K562 (cell line): ENCODE measurements around the gene INO80E. TPM values are rescaled to one million over a fixed set of nuclear protein-coding genes. Genes with fewer than 3 reads are reported as not detected.
A peak's percentile ranks its signal among the peaks of the same experiment; 100 is the strongest.

ENCODE experiments used
- BRD9 ChIP-seq: fragments of 450-650 bp; IDR thresholded peaks from 2 replicates; pipeline ENCODE4 v1.6.1; 2018; ENCODE audit warnings: low read depth; ENCODE audit not compliant: partially characterized antibody
- C11orf30 ChIP-seq: fragments of 450-650 bp; IDR thresholded peaks from 2 replicates; pipeline ENCODE4 v1.6.1; 2016; ENCODE audit warnings: low read depth, mild to moderate bottlenecking
- CREB3 ChIP-seq: fragments of 450-650 bp; conservative IDR thresholded peaks from 2 replicates; pipeline ENCODE4 v1.6.1; 2016; ENCODE audit warnings: missing genetic modification characterization, low read depth, mild to moderate bottlenecking, missing compliant biosample characterization, moderate library complexity
- CTCFL ChIP-seq: IDR thresholded peaks from 2 replicates; pipeline ENCODE4 v1.6.1; 2011; ENCODE audit warnings: borderline replicate concordance, low read depth, mild to moderate bottlenecking, moderate library complexity, low read length; ENCODE audit not compliant: insufficient read depth, poor library complexity, severe bottlenecking
- ESRRB ChIP-seq: fragments of 250-450 bp; sonication (Bioruptor Pico); IDR thresholded peaks from 2 replicates; pipeline ENCODE4 v1.5.0; 2020; ENCODE audit warnings: mild to moderate bottlenecking, moderate library complexity, borderline replicate concordance
- HSF4 ChIP-seq: fragments of 250-450 bp; sonication (Bioruptor Pico); IDR thresholded peaks from 2 replicates; pipeline ENCODE4 v2.1.2; 2022; ENCODE audit warnings: mild to moderate bottlenecking, moderate library complexity, borderline replicate concordance
- ILF3 ChIP-seq: fragments of 450-650 bp; IDR thresholded peaks from 2 replicates; pipeline ENCODE4 v1.6.1; 2018; ENCODE audit warnings: antibody characterized with exemption, mild to moderate bottlenecking, moderate library complexity, borderline replicate concordance
- JUN ChIP-seq, 2 experiments: sonication (generic) in 1 of 2; formaldehyde crosslinking in 1 of 2; IDR thresholded peaks; 2 replicates each; pipeline versions ENCODE4 v1.6.1 to v1.8.0; 2012 to 2022; ENCODE audit warnings: borderline replicate concordance in 2 of 2, mild to moderate bottlenecking in 2 of 2, improper control_type of control experiment in 1 of 2, low read depth in 1 of 2, low read length in 1 of 2, missing genetic modification reagents in 1 of 2
- MAZ ChIP-seq, 2 experiments: fragments of 450-650 bp in 1 of 2; sonication (generic) in 1 of 2; formaldehyde crosslinking; IDR thresholded peaks in 1 of 2; conservative IDR thresholded peaks in 1 of 2; 2 replicates each; pipeline versions ENCODE4 v1.4.0 to v1.5.0; 2020; ENCODE audit warnings: mild to moderate bottlenecking in 1 of 2, missing genetic modification reagents in 1 of 2
- MLX ChIP-seq, 2 experiments: fragments of 450-650 bp in 1 of 2; sonication (generic) in 1 of 2; formaldehyde crosslinking; conservative IDR thresholded peaks; 2 replicates each; pipeline versions ENCODE4 v1.4.0 to v1.8.1; 2020 to 2022; ENCODE audit warnings: mild to moderate bottlenecking in 1 of 2, missing genetic modification reagents in 1 of 2
- MYBL2 ChIP-seq, 2 experiments: fragments of 450-650 bp in 1 of 2; sonication (generic) in 1 of 2; formaldehyde crosslinking in 1 of 2; IDR thresholded peaks; 2 replicates each; pipeline versions ENCODE4 v1.6.1 to v1.8.1; 2017 to 2022; ENCODE audit warnings: borderline replicate concordance in 1 of 2, inconsistent platforms in 1 of 2, low read depth in 1 of 2, mild to moderate bottlenecking in 1 of 2, missing genetic modification reagents in 1 of 2, moderate library complexity in 1 of 2
- RCOR1 ChIP-seq, 2 experiments: IDR thresholded peaks; 2 replicates each; pipeline ENCODE4 v1.6.1; 2012; ENCODE audit warnings: low read depth in 2 of 2, low read length in 2 of 2, borderline replicate concordance in 1 of 2, improper control_type of control experiment in 1 of 2
- RUNX1 ChIP-seq: sonication (generic); IDR thresholded peaks from 2 replicates; pipeline ENCODE4 v1.6.1; 2016; ENCODE audit warnings: antibody characterized with exemption, low read depth
- SMARCB1 ChIP-seq: IDR thresholded peaks from 2 replicates; pipeline ENCODE4 v1.6.1; 2011; ENCODE audit warnings: improper control_type of control experiment, low read depth; ENCODE audit not compliant: insufficient read length
- TAF15 ChIP-seq: fragments of 200-400 bp; formaldehyde crosslinking; IDR thresholded peaks from 2 replicates; pipeline ENCODE4 v1.6.1; 2017; ENCODE audit warnings: mild to moderate bottlenecking, low read depth, low read length, moderate library complexity
- THAP7 ChIP-seq: fragments of 250-450 bp; sonication (Bioruptor Pico); IDR thresholded peaks from 2 replicates; pipeline ENCODE4 v1.5.0; 2021
- TRIM28 ChIP-seq: fragments of 450-650 bp; IDR thresholded peaks from 2 replicates; pipeline ENCODE4 v1.6.1; 2017
- XRCC5 ChIP-seq: fragments of 200-400 bp; formaldehyde crosslinking; IDR thresholded peaks from 2 replicates; pipeline ENCODE4 v1.6.1; 2017; ENCODE audit warnings: low read depth, mild to moderate bottlenecking, low read length
- ZNF696 ChIP-seq: fragments of 250-450 bp; sonication (Bioruptor Pico); conservative IDR thresholded peaks from 2 replicates; pipeline ENCODE4 v1.4.0; 2020; ENCODE audit warnings: mild to moderate bottlenecking, moderate library complexity
- polyA plus RNA-seq, 8 experiments: library from polyadenylated mRNA; depleted of rRNA in 4 of 8; stranded (reverse) in 5 of 8; unstranded in 3 of 8; fragments of >200 nt; fragmentation: Nextera tagmentation in 2 of 8; fragmentation: Illumina TruSeq in 1 of 8; extraction: Ambion mirVana in 2 of 8; extraction: Trizol in 1 of 8; gene quantifications; 2 replicates each; pipeline versions ENCODE4 v1.2.1 to v1.2.3, GENCODE V29; 2011 to 2014; ENCODE audit warnings: inconsistent platforms in 1 of 8, missing spikeins in 1 of 8
- total RNA-seq, 7 experiments: library from RNA; depleted of rRNA in 6 of 7; stranded (reverse); fragments of >200 nt in 6 of 7; fragmentation: Illumina TruSeq in 2 of 7; extraction: Trizol in 2 of 7; gene quantifications; 2 replicates each; pipeline versions ENCODE4 v1.2.1 to v1.2.3, GENCODE V29; 2011 to 2021; ENCODE audit warnings: low replicate concordance in 1 of 7

INO80E gene
- total and polyA plus RNA-seq, 9 of the 15 experiments (the other 6 are each of a cell fraction or from before 2014, with no cell fraction given): 0.31 to 102 (median 49.3) TPM

GRCh38 chr16:30052671-30053372 is 56.8 kb downstream of the INO80E start (continued):
- no peak; the same call in 1 of the 2 replicates for TF ChIP-seq JUN (IDR thresholded peaks at IDR 0.05; ENCODE audit: borderline replicate concordance, low read depth, low read length)
- TF ChIP-seq JUN (CRISPR knock-in tag; IDR thresholded peaks at IDR 0.05; ENCODE audit: borderline replicate concordance): no peak
- TF ChIP-seq RUNX1: 0 out of 2 replicates have a peak, but pooled peaks have one; percentile 73
- no peak for TF ChIP-seq XRCC5
- TF ChIP-seq C11orf30: no peak
- peak; percentile 89 for TF ChIP-seq MYBL2 (IDR thresholded peaks at IDR 0.05; ENCODE audit: low read depth)
- peak; percentile 51; the same call in 1 of the 2 replicates for TF ChIP-seq MYBL2 (CRISPR knock-in tag; IDR thresholded peaks at IDR 0.05; ENCODE audit: borderline replicate concordance)
- TF ChIP-seq ESRRB (CRISPR knock-in tag): no peak
- no peak for TF ChIP-seq BRD9
- no peak for TF ChIP-seq HSF4
- peak; percentile 26 to 91; a peak in 3 of 4 replicates for TF ChIP-seq RCOR1 (IDR thresholded peaks at IDR 0.05; ENCODE audit: borderline replicate concordance in 1 of 2, low read depth in 2 of 2, low read length in 2 of 2)
- TF ChIP-seq TRIM28: 0 out of 2 replicates have a peak, but pooled peaks have one; percentile 31
- TF ChIP-seq SMARCB1: no peak
- peak in 1 of 2 experiments; percentile 80; a peak in 1 of 4 replicates for TF ChIP-seq MLX (CRISPR knock-in tag; conservative IDR thresholded peaks at IDR 0.05)
- no peak for TF ChIP-seq ZNF696 (CRISPR knock-in tag)
- no peak for TF ChIP-seq THAP7 (CRISPR knock-in tag)
- TF ChIP-seq MAZ (CRISPR knock-in tag; conservative IDR thresholded peaks at IDR 0.05 in 1 of 2, IDR thresholded peaks at IDR 0.05 in 1 of 2): peak; percentile 66 to 83
- no peak for TF ChIP-seq CTCFL
- TF ChIP-seq CREB3 (tag): no peak
- TF ChIP-seq TAF15: no peak
- TF ChIP-seq ILF3: no peak
